Astrocyte of the cerebellum (primary cell): Measurements from ENCODE around the gene INO80B.

Source experiments
- DNase-seq: peaks from one replicate; pipeline ENCODE4 v3.0.0-alpha.2; 2011; ENCODE audit warnings: low read depth
- H3K4me3 ChIP-seq: 2 replicates; pipeline ENCODE4 v1.5.1; 2011; ENCODE audit warnings: mild to moderate bottlenecking, low read depth, low read length, moderate library complexity
- in situ Hi-C: cut with HindIII; loops from 2 replicates; pipeline ENCODE4 v1.10.0; 2017; ENCODE audit warnings: low sequenced_read_pairs
- TF ChIP-seq, protein P1 (sequence below): IDR thresholded peaks from 2 replicates; pipeline ENCODE4 v1.5.1; 2012; ENCODE audit warnings: low read length, low read depth, moderate library complexity, mild to moderate bottlenecking; ENCODE audit errors: missing control alignments

Gene INO80B

DNA sequence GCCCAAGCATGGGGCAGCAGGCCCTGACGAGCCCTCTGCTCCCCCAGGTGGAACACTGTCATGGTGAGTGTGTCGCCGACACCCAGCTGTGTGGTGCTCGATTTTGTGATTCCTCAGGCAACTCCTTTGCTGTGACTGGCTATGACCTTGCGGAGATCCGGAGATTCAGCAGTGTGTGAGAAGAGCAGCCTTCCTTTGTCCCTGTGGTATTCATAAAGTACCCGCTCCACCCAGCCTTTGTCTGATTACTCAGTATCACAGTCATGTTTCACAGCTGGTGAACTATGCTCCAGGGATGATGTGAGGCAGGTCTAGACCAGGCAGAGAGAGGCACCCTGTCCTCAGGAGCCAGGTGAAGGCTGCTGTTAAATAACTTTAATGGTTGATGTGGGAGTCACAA, 29.4 kb upstream of the INO80B start:
- in situ Hi-C loops, result no loop called here
- no peak for DNase-seq

DNA sequence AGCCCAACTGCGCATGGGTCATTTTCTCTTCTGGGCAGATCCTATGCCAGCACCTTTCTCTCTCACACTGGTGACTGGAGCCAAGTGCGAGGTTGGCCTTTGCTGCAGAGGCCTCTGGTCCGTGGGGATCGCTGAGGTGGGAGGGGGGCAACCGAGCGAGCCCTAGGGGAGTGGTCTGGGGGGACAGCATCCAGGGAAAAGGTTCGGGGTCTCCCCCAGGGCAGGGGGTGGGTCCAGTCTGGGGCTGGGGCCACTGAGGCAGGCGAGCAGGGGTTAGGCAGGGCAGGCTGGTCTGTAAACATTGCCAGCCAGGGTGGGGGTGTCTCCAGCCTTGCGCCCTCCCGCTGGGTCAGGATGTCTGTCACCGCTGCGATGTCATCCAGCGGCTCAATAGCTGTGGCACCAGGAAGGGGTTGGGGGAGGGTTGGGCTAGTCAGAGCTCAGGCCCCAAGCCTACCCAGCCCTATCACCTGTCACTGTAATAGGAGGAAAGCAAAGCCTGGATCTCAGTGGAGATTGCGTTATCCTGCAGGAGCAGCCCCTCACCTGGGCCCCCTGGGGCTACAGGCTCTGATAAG, 28.6 kb upstream of the INO80B start:
- TF ChIP-seq, protein P1, sequence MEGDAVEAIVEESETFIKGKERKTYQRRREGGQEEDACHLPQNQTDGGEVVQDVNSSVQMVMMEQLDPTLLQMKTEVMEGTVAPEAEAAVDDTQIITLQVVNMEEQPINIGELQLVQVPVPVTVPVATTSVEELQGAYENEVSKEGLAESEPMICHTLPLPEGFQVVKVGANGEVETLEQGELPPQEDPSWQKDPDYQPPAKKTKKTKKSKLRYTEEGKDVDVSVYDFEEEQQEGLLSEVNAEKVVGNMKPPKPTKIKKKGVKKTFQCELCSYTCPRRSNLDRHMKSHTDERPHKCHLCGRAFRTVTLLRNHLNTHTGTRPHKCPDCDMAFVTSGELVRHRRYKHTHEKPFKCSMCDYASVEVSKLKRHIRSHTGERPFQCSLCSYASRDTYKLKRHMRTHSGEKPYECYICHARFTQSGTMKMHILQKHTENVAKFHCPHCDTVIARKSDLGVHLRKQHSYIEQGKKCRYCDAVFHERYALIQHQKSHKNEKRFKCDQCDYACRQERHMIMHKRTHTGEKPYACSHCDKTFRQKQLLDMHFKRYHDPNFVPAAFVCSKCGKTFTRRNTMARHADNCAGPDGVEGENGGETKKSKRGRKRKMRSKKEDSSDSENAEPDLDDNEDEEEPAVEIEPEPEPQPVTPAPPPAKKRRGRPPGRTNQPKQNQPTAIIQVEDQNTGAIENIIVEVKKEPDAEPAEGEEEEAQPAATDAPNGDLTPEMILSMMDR, result no peak
- in situ Hi-C loops, result no loop called here
- DNase-seq, result no peak
- no peak overlapping the region for H3K4me3 ChIP-seq

More for the DNA sequence above, 29.4 kb upstream of the INO80B start:
- H3K4me3 ChIP-seq, result no peak overlapping the region
- TF ChIP-seq, protein P1, result no peak

DNA sequence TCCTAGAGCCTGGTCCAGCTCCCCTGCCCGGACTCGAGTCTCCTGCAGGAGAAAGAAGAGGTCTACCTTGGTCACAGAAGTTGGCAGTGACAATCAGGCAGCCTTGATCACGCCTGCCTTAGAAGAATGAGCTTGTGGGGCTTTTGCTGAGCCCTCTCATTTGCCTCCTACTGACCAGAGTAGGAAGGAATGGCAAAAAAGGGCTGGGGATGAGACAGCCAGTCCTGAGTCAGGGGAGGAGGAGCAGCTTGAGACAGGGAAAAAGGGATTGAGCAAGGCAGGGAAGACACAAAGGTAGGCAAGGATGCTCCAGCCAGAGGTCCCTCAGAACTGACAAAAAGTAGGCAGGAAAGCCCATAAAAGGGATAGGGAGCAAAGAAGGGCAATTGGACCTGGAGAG, 27.3 kb upstream of the INO80B start:
- in situ Hi-C loops, result no loop called here
- TF ChIP-seq, protein P1, result no peak
- no peak overlapping the region for H3K4me3 ChIP-seq
- no peak for DNase-seq

DNA sequence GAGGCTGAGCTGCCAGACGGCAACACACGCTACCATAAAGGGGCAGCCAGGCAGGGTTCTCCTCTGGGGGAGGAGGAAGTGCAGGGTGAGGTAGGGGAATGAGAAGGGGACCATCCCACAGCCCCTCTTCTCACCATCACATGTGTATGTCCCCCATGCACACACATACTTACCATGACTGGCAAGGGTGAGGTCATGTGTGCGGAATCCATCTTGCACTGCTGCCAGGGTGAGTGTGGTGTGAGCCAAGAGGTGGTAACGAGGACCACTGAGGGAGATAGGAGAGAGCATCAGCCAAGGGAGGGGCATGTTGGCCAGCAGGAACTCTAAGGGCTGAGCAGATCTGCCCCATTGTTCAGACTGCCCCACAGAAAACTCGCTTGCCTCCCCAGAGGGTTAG, 26.2 kb upstream of the INO80B start:
- H3K4me3 ChIP-seq, result no peak overlapping the region
- in situ Hi-C loops, result no loop called here
- TF ChIP-seq, protein P1, result no peak
- DNase-seq, result no peak

DNA sequence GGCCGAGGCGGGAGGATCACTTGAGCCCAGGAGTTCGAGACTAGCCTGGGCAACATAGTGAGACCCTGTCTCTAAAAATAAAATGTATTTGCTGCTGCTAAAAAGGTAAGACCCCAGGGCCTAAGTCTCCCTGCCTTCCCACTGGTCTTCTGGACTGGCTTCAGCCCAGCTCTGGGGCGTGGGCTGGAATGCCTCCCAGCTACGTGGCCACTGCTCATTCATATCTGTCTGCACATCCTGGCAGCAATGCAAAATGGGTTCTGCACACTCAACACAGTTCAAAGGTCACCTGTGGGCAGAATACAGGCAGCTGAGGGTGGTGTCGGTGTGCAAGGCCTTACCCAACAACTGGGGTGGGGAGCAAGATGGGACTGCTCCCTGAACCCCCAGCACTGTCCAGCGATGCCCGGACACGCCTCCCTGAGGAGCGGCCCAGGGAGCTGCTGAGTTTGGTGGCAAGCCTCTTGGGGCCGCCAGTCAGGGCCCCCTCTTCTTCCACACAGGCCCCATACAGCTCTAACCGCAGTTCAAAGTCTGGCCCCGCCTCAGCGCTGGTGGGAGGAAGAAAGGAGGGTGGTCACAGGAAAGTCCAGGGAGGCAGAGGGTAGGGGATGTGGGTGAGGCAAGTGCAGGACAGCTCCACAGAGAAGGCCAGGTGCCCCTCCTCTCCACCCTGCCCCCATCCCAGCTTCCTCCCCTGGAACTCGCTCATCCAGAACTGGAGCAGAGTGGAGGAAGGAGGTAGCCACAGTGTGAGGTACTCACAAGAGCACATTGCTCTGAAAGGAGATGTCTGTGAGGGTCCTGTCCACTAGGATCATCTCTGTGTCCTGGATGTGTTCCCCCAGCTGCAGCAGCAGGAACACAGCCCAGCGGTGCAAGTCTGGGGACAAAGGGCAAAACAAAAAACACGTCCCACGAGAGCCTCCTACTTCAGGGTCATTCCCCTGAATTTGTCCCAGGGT, 25.1 kb upstream of the INO80B start:
- TF ChIP-seq, protein P1, result no peak
- H3K4me3 ChIP-seq, result no peak overlapping the region
- no peak for DNase-seq
- in situ Hi-C loops, result no loop called here

DNA sequence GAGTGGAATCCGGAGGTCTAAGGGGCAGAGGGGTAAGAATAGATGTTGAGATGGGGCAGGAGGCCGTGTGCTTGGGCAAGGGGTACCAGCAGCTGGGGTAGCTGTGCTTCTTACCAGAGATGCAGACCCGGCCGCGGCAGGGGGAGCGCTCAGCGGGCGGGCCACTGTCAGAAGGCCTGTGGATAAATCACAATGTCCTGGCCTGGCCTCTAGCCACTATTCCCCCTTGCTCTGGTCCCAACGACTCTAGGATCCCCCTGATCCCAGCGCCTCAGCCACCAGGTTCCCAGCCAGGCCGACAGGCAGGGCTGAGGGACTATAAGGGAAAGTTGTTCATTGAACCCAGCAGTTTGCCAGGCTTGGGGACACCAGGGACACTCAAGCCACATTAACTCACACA, 24.4 kb upstream of the INO80B start:
- H3K4me3 ChIP-seq, result no peak overlapping the region
- TF ChIP-seq, protein P1, result no peak
- in situ Hi-C loops, result no loop called here
- no peak for DNase-seq
